ENCODE data around the gene GJD4.

DNA sequence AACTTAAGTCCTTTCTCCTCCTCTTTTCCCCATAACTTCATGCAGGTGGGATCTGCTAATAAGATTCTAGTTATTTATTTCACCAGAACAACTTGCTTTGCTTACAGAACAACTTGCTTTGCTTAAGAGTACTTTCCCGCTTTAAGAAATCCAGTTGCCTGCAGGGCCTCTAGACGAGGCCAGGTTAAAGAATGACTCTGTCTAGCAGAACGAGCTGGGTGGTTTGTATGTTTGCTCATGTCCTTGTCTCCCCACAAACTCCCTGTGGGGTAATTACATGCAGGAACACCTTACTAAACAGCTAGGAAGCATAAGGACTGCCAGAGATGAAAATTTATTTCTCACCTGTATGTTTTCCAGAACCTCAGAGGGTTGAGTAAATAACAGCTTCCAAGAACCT is 45.8 kb downstream of the GJD4 start:
- TF ChIP-seq, protein P1, sequence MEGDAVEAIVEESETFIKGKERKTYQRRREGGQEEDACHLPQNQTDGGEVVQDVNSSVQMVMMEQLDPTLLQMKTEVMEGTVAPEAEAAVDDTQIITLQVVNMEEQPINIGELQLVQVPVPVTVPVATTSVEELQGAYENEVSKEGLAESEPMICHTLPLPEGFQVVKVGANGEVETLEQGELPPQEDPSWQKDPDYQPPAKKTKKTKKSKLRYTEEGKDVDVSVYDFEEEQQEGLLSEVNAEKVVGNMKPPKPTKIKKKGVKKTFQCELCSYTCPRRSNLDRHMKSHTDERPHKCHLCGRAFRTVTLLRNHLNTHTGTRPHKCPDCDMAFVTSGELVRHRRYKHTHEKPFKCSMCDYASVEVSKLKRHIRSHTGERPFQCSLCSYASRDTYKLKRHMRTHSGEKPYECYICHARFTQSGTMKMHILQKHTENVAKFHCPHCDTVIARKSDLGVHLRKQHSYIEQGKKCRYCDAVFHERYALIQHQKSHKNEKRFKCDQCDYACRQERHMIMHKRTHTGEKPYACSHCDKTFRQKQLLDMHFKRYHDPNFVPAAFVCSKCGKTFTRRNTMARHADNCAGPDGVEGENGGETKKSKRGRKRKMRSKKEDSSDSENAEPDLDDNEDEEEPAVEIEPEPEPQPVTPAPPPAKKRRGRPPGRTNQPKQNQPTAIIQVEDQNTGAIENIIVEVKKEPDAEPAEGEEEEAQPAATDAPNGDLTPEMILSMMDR (IDR thresholded peaks at IDR 0.05), result no peak
- TF ChIP-seq POLR2A (IDR thresholded peaks at IDR 0.05), result no peak

Data from lower leg skin (tissue), 3 donors.